ENCODE results near the gene SLC15A4.

The SLC15A4 gene

DNA sequence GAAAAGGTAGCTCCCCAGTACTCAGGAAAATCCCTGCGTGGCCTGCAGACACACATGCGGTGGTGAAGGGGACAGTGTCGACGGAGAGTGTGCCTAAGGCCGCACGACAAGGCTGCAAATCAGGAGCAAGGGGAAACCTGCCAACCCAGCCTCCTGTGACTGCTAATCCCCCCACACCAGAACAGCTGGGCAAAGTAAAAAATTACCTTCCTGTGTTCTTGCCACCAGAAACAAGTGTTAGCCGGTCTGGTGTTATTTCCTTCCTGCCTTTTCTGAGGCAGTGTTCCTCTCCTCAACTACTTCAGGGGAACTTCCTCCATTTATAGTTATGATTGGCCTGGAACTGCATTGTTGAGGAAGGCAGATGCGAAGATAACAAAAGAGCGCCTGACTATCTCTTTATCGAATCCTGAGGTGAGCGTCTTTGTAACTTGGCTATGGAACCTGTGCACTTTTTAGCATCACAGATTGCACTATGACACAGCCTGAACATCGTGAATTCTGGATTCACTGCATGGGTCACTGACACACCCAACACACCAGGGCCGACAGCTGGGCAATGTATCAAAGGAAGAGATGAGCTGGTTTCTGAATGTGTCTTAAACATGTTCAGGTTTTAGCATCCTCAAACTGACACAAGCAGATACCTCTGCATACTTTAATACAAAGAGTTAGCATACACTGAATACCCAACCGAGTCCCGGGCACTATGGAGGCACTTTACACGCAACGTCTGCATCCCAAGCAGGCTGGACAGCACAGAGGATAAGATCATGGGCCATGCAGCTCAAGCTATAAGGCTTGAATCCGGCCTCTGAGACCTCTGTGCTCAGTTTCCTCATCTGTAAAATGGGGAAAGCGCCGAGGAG, 28.9 kb downstream of the SLC15A4 start:
- no peak for DNase-seq (ENCODE audit: low spot score)

DNA sequence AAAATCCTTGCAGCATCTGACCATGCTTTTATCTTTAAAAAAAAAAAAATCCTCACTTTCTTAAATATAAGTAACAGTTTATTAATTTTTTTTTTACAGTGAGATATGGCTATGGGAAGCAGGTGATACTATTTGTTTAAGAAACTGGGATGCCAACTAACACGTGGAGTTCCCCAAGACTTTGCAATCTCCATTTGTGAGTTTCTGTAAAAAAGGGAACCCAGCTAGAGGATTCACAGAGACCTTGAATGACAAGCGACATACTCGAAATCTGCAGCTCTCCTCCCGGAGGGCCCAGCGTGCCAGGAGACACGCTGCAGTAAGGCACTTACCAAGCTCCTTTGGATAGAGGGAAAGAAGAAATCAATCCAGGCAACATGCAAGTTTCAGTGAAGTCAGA, 30.1 kb downstream of the SLC15A4 start:
- no peak for DNase-seq (ENCODE audit: low spot score)

DNA sequence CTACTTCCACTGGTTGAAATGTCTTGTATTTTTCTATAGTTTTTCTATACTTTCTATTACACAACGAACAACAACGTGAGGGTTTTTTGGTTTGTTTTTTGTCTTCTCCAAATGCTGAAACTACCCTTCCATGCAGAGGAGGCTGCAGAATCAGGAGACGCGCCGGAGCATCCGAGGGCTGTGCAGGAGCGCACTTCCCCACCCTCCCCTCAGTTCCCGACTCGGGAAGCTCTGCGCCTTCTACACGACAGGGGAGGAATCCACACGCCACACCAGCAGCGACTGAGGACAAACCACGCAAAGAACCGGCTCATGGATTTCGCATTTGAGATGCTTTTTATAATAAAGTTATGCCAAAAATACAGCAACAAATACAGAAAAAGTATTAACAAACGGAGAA, 30.9 kb downstream of the SLC15A4 start:
- DNase-seq (ENCODE audit: low spot score), result no peak

DNA sequence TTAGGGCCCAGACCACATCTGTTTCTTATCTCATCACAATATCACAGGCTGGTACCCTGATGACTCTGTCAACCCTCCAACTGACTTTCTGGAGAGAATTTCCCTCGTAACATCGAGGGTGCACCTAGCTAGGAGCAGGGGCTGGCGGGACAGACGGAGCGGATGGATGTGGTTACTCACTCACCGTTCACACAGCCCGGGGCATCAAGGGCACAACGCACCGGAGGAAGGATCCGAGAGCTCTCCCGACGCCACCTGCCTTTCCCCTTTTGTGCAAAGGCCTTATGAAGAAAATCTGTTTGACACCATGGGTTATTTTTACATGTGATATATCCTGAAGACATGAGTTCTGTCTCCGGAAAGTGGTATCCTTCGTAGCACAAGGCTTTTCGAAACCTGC, 31.4 kb downstream of the SLC15A4 start:
- DNase-seq (ENCODE audit: low spot score), result no peak

DNA sequence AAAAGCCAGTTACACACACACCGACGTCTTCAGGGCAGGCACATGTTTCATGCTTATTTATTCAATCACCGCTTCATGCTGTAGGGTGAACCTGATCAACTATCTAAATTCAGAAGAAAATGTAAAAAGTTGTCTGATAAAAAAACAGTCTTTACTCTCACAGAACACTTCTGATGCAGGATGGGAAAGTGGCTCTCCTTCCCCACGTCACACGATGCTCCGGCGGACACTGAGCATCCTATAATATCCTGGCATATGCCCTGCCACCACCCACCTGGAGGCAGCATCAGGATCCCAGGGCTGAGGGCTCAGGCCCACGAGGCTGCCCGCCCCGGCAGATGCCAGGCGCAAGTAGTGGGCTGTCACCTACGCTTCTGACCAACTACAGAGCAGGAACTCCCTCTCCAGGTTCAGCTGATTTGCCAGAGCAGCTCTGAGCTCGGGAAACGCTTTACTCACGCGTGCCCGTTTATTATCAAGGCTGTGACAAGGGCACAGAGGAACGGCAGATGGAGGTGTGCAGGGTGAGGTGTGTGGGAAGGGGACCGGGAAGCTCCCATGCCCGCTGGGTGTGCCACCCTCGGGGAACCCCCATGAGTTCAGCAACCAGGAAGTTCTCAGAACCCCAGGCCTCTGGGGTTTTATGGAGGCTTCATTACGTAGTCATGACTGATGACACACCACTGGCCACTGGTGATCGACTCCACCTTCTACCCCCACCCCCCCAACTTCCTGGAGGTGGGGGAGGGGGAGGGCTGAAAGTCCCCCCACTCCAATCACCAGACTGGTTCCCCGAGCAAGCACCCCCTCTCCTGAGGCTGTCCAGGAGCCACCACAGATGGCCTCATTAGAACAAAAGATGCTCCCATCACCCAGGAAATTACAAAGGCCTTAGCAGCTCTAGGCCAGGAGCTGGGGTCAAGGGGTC, 32.1 kb downstream of the SLC15A4 start:
- DNase-seq (ENCODE audit: low spot score), result no peak

DNA sequence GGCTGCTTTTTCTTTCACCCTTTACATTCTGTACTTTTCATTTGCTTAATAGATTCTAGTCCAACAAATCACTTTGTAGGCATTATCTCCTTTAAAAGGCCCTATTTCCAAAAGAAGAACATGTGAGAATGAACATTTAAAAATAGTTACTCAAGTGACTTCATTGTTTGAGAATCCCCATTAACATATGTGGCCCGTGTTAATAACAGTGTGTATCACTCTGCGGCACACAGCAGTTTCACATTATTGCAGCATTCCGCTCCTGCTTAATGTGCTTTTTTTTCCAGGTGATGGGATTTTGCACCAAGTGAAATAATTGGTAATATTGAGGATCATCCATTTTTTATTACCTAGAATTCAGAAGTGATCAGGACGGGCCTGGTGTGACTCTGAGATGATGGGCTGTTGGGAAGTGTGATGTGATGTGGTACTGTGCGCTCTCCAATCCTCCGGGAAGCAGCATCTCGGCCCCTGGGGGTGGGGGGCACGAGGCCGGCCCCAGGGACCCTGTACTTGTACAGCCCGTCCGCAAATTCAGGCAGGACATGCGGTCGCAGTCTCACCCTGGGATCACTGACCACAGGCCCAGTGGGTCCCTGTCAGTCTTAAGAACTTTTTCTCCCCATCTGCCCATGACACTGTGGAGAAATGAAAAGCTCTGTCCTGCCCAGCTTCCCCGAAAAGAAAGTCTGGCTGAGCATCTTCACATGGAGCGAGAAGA, 32.9 kb downstream of the SLC15A4 start:
- DNase-seq (ENCODE audit: low spot score), result no peak

DNA sequence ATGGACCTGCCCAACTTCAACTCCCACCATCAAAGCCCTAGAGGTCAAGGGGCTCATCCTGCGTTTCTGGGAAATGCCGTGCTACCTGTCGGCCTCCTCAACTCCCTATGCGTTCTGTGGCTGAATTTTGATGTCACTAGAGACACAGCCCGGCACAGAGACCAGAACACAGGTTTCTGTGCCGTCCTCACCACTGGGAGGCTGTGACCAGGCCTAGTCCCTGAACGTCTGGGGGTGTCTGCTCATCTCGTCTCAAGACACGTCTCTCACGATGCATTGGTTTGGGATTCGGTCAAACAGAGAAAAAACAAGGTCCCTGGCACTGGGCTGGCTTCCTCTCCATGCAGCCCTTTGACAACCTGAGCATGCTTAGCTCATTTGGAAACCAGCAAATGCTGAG, 33.5 kb downstream of the SLC15A4 start:
- no peak for DNase-seq (ENCODE audit: low spot score)

DNA sequence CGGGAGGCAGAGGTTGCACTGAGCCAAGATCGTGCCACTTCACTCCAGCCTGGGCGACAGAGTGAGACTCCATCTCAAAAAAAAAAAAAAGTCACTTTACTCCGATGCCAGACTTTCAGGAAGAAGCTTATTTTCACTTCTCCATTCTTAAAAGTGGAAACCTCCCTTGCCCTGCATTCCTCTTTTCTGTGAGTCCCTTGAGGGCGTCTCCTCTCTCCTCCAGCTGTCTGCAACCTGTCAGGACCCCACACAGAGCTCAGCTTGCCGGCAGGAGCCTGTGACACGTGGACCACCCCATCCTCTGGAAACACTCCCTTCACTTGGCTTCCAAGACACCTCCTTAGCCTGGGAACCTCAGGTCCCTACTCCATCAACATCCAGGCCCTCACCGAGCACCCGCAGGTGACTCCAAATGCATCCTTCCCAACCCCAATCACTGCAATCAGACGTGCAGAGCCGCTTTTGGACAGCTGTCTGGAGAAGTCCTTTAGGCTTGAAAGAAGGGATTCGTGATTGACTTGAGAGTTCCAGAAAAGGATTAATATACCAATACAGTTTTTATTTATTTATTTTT, 34.3 kb downstream of the SLC15A4 start:
- DNase-seq (ENCODE audit: low spot score), result no peak

DNA sequence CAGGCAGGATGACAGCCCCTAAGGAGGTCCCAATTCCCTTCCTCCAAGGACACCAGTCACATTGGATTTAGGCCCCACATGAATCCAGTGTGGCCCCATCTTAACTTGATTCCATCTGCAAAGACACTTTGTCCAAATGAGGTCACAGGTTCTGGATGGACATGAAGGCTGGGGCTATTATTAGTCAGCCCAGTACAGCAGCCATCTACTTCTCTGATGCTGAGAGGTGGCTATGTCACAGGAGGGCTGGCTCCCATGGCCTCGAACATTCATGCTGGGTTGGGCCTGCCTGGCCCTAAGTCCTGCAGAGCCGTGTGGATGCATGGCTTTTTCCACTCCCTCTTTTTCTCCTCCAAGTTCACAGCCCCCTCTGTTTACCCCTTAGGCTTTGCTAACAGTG, 35.9 kb downstream of the SLC15A4 start:
- DNase-seq (ENCODE audit: low spot score), result no peak

DNA sequence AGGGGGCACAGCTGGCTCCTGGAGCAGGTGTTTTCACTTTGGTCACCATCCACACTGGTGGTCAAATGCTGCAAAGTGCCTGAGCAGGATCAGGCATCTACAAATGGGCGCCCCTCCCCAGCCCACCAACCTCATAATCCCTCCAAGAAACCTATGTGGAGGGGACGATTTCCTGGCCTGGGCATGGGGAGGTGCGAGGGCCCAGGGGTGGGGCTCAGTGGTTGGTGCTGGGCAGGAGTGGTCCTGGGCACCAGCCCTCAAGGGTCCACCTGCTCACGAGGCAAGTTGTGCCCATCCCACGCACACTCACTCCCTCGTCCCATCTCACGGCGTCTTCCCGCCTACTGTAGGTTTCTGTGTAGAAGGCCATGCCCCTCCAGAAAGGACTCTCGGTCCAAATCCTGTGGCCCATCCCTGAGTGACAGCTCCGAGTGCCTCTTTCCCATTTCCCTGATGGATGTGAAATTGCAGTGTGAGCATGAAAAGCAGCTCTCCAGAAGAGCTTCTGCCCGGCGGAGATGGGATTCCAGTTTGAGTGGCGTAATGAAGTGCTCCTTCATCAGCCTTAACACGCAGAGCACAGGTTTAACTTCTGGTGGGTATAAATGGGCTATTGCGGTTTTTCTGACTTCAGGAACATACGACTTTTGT, 36.9 kb downstream of the SLC15A4 start:
- DNase-seq (ENCODE audit: low spot score), result no peak

DNA sequence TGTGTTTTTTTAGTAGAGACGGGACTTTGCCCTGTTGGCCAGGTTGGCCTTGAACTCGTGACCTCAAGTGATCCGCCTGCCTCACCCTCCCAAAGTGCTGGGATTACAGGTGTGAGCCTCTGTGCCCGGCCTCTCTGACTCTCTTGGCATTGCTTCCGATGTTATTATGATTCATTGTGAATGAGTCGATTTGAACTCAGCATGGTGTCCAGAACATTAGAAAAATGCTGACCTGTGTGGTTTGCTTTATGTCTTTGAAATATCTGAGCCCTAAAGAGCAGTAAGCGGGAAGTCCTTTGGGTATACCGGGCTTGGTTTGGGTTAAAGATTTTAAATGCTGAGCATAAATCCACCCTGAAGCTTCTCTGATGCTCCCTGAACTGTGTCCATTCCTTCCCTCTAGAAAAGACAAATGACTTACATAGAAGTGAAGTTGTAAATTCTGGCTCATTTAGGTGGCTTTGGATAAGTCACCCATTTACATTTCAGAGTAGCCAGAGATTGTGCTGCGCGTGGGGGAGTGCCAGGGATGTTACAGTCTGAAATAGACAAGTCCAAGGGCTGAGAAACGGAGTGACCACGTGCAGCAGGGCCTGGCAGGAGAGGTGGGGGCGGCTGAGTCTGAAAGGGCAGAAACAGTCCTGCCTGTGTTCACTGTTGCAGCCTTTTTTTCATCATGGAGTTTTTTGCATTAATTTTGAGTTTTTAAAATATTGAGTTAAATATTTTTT, 39.6 kb downstream of the SLC15A4 start:
- DNase-seq (ENCODE audit: low spot score), result no peak

DNA sequence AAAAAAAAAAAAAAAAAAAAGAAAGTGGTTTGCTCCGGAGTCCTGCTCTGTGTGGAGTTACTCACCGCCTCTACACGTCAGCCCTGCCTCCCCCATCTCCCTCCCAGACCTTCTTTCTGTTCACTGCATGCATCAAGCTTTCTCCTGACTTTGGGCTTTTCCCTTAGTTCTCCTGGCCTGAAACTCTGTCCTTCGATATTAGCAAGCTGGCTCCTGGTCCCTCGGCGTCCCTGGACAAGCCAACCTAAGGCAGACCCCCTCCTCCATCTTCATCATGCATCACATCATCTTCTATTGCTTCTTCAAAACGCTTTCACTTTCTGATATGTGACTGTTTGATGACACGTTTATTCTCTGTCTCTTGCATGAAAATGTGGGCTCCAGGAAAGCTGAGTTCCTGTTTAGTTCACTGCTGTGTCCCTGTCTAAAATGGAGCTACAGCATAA, 40.6 kb downstream of the SLC15A4 start:
- DNase-seq (ENCODE audit: low spot score), result peak; percentile 54

DNA sequence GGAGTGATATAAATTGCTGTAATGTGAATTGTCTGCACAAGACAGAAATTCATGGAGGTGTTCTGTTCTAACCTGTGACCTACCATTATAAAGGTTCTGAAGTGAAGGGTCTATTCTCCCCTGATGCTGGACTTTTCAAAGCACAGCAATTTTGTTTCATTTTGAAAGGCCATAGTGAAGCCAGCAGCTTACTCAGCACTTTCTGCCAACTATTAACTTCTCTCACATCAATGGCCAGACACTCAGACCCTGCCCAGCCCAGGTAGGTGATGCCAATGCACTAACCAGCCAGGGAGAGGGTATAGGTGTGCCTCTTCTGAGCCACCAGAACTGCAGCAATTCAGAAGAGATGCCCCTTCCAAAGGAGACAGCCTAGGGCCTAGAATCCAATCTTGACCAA, 43.9 kb downstream of the SLC15A4 start:
- no peak for DNase-seq (ENCODE audit: low spot score)

DNA sequence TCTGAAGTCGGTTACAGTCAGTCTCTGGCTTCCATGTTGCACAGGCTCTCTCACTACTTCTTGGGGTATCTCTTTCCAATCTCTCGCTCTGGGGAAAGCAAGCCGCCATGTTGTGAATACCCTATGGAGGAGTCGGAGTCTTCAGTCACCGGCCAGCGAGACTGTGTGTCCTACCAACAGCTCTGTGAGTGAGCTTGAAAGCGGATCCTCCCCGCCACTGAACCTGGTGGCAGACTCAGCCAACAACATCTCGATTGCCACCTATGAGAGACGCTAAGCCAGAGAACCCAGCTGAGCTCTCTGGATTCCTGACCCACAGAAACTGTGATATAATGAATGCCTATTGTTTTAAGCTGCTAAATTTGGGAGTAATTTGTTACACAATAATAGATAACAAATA, 51.5 kb downstream of the SLC15A4 start:
- no peak for DNase-seq (ENCODE audit: low spot score)

DNA sequence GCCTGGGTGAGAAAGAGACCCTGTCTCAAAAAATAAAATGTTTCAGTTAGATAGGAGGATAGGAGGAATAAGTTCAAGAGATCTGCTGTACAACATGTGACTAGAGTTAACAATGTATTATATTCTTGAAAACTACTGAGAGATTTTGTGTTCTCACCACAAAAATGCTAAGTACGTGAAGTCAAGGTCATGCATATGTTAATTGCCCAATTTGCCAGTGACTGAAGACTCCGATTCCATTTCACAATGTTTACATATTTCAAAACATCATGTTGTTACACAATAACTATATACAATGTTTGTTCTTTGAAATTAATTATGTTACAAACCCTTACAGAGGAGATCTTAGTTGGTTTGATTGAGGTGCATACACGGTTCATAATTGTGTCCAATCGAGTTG, 52.1 kb downstream of the SLC15A4 start:
- DNase-seq (ENCODE audit: low spot score), result no peak

DNA sequence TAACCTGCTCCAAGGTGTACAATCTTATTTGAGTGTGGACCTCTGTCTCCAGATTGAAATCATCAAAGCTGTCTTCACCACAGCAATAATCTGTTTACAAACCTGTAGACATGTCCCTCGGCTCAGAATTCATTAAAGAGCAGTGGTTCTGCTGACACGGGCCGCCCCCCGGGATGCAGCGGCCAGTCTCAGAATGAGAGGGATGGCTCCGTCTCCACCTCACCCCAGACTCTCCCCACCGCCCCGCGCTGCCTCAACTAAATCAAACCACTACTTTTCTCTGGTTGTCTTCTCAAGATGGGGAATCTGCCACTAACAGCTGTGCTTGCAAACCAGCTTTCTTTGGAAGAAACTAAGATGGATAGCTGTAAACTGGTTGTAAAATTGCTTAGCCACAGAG, 56.2 kb downstream of the SLC15A4 start:
- no peak for DNase-seq (ENCODE audit: low spot score)

DNA sequence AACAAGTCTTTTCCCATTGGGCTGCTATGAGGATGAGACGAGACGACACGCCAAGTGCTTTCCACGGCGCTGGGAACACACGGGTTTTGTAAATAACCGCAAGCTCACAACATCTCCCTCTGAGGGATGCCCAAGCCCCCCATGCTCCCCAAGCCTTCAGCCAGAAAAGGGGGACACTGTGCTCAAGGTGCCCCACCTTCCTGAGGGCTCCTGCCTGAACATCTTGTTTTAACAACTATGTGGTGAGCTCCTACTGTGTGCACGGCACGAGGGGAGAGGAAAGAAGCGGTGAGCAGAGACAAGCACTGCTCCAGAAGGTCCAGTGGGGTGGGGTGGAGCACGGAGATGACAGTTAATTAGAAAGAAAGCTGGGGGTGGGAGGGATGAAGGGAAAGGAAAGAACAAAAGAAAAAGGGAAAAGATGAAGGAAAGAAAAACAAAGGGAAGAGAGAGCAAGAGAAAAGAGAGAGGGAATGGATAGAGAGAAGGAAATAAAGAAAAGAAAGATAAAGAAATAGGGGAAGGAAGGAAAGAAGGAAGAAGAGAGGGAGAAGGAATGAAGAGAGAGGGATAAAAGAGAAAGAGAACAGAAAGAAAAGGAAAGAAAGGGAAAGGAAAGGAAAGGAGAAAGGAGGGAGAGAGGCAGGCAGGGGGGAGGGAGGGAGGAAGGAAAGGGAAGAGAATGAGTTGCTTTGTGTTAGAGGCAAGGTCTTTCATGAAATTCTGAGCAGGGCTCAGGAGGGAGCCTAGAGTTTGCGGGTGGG, 56.8 kb downstream of the SLC15A4 start:
- no peak for DNase-seq (ENCODE audit: low spot score)

DNA sequence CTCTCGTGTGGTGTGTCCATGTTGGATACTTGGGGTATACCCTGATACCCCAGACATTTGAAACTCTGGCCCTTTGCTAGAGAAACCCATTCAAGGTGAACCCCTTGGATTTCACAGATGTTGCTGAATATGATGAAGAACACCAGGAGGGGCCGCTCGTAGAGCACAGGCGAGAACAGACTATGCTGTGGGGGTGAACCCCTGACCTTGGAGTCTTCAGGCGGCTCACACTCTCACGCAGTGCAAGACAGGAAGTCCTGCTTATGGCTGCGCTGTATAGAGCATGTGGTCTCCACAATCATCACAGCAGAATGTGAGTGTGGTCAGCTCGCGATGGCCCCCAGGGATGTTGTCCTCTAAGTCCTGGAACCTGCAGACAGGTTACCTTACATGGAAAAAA, 60.4 kb downstream of the SLC15A4 start:
- no peak for DNase-seq (ENCODE audit: low spot score)

DNA sequence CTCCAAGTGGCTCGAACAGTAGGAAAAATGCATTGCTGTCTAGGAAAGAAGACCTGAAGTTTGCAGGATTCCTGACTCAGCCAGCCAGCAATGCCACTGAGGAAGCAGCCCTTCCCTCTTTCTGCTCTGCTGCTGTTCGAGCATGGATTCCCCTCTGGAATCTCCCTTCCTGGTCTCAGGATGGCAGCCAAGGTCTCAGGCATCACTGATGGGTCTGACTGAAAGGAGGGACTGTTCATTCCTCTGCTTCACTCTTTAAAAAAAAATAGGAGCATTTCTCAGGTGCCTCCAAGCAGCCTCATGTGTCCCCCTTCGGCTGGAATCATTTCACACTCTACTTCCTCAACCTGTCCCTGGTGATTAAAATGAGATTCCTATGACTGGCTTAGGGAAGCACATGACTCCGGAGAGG, 62.4 kb downstream of the SLC15A4 start:
- no peak for DNase-seq (ENCODE audit: low spot score)

DNA sequence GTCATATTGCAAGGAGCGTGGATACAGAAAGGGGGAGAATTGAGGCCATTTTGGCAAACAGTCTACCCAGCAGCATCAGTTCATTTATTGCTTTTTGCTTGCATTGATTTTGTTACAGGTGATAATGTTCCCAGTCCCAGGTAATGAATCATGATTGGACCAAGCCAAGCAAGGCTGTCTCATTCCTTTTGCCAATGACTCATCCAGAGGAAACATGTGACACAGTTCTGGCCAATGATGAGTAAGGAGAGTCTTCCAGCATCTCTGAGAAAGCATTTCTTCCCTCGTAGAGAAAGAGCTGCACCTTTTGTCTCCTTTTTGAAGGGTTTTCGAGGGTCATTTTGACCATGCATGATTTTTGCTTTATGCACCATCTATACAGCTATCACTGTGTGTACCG, 68.2 kb downstream of the SLC15A4 start:
- DNase-seq (ENCODE audit: low spot score), result no peak
